ENCODE measurements around the gene TYW5.
A peak's percentile ranks its signal among the peaks of the same experiment; 100 is the strongest.

DNA sequence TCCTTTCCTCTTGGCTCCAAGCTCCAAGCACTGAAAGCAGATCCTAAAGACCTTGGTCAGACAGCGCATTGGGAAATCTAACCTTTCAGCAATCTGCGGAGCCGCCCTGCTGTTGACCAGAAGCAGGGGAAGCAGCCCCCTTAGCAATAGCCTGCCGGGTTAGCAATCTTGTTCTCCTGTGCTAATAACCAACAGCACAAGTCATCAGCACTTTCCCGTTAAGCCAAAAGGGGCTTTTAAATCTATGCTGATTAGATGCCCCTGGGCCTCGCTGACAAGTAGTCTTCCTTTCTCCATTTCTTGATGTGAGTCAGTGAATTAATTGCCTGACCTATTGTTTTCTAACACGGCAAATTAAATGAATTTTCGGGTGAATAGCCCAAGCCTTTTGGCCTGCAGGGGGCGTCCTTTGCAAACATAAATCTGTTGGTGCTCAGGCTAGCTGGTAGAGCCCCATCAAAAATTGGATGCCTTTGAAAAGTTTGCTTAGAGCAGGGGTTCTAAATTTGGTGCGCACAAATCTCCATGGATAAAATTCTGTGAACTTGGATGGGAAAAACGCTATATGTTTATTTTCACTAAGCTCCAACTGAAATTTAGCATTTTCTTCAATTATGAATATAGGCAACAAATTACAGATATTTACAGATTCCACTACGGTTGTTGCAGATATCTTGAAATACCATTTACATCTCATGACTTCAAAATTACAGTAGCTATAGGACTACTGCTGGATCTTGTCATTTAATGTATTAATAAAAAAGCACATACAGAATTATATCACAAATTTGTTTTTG, 24.7 kb upstream of the TYW5 start:
- TF ChIP-seq, protein P1, sequence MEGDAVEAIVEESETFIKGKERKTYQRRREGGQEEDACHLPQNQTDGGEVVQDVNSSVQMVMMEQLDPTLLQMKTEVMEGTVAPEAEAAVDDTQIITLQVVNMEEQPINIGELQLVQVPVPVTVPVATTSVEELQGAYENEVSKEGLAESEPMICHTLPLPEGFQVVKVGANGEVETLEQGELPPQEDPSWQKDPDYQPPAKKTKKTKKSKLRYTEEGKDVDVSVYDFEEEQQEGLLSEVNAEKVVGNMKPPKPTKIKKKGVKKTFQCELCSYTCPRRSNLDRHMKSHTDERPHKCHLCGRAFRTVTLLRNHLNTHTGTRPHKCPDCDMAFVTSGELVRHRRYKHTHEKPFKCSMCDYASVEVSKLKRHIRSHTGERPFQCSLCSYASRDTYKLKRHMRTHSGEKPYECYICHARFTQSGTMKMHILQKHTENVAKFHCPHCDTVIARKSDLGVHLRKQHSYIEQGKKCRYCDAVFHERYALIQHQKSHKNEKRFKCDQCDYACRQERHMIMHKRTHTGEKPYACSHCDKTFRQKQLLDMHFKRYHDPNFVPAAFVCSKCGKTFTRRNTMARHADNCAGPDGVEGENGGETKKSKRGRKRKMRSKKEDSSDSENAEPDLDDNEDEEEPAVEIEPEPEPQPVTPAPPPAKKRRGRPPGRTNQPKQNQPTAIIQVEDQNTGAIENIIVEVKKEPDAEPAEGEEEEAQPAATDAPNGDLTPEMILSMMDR (IDR thresholded peaks at IDR 0.05) = peak; percentile 81 to 93 (median 86)
- no peak for TF ChIP-seq POLR2A (IDR thresholded peaks at IDR 0.05)
